ENCODE data around the gene MPP2.

DNA sequence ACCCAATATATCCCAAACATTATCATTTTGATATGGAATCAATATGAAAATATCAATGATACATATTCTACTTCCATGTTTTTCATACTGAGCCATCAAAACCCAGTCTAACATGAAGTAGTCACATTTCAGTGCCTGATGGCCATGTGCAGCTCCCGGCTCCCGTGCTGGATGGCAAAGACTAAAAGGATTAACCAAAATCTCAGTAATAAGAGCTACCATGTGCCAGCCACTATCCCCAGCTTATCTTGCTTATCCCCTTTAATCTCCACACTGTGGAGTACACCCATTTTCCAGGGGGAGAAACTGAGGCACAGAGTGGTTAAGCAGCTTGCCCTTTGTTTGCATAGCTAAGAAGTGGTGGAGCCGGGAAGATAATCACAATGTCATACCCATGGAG lies 51.2 kb downstream of the MPP2 start:
- TF ChIP-seq EZH2 (IDR thresholded peaks at IDR 0.05; ENCODE audit: borderline replicate concordance) = no peak
- TF ChIP-seq, protein P1, sequence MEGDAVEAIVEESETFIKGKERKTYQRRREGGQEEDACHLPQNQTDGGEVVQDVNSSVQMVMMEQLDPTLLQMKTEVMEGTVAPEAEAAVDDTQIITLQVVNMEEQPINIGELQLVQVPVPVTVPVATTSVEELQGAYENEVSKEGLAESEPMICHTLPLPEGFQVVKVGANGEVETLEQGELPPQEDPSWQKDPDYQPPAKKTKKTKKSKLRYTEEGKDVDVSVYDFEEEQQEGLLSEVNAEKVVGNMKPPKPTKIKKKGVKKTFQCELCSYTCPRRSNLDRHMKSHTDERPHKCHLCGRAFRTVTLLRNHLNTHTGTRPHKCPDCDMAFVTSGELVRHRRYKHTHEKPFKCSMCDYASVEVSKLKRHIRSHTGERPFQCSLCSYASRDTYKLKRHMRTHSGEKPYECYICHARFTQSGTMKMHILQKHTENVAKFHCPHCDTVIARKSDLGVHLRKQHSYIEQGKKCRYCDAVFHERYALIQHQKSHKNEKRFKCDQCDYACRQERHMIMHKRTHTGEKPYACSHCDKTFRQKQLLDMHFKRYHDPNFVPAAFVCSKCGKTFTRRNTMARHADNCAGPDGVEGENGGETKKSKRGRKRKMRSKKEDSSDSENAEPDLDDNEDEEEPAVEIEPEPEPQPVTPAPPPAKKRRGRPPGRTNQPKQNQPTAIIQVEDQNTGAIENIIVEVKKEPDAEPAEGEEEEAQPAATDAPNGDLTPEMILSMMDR (IDR thresholded peaks at IDR 0.05; ENCODE audit: poor library complexity) = no peak

All from hepatocyte (in vitro differentiated cells).